HepG2 (cell line): Measurements from ENCODE around the gene CSNK1G3. TPM values are rescaled to one million over a fixed set of nuclear protein-coding genes. Genes with fewer than 3 reads are reported as not detected.

Experiments
- ATAC-seq: fragments of 200-7000 bp; cut with Tn5 transposase; 3 replicates; pipeline ENCODE4 v1.9.1; 2020; ENCODE audit warnings: mild to moderate bottlenecking, moderate library complexity
- BruUV-seq: library from RNA; stranded (reverse); fragments of 400-500 nt; replicated peaks from 2 replicates; lab custom pipeline; 2021; lab: Mats Ljungman, UMichigan
- CTCF ChIA-PET: fragments of 300-600 bp; formaldehyde crosslinking; extraction: SDS; loops from one replicate; lab custom pipeline; 2021; ENCODE audit warnings: low total read pairs, inconsistent platforms, low intra/inter-chr PET ratio; lab: Yijun Ruan, JAX
- POLR2A ChIA-PET: fragments of 350-600 bp; sonication (Branson Sonifier 250); formaldehyde crosslinking; loops from one replicate; lab custom pipeline; 2020; ENCODE audit warnings: antibody characterized with exemption, inconsistent platforms; lab: Yijun Ruan, JAX
- DNase-seq: peaks from one replicate; pipeline ENCODE4 v3.0.0-alpha.2; 2015; ENCODE audit warnings: low spot score
- FAIRE-seq: peaks from 3 replicates; lab custom pipeline; 2011; peaks lifted over from hg19 to GRCh38; lab: Jason Lieb, UNC
- H2AFZ ChIP-seq: one replicate; pipeline ENCODE4 v1.6.1; 2011; ENCODE audit warnings: low read length, inconsistent platforms
- H3K27ac ChIP-seq: fragments of 300-600 bp; 3 replicates; pipeline ENCODE4 v1.8.0; 2011; ENCODE audit warnings: mixed run types, mild to moderate bottlenecking, mixed read lengths, low read length, inconsistent platforms; ENCODE audit not compliant: insufficient read depth; ENCODE audit errors: extremely low read length
- H3K27me3 ChIP-seq, 2 experiments: fragments of 200-600 bp in 1 of 2; 2 replicates in 1 of 2; 3 replicates in 1 of 2; pipeline versions ENCODE4 v1.6.0 to v1.8.0; 2011; ENCODE audit warnings: low read length in 2 of 2, mild to moderate bottlenecking in 2 of 2, moderate library complexity in 2 of 2, inconsistent platforms in 1 of 2; ENCODE audit not compliant: insufficient read depth in 2 of 2, control insufficient read depth in 1 of 2
- H3K36me3 ChIP-seq, 2 experiments: fragments of 200-600 bp in 1 of 2; replicated peaks in 1 of 2; 2 replicates in 1 of 2; 3 replicates in 1 of 2; pipeline versions ENCODE4 v1.5.1 to v1.8.0; 2011; ENCODE audit warnings: low read length in 2 of 2, inconsistent platforms in 1 of 2; ENCODE audit not compliant: insufficient read depth in 2 of 2, control insufficient read depth in 1 of 2
- H3K4me1 ChIP-seq: 2 replicates; pipeline ENCODE4 v1.5.1; 2012; ENCODE audit warnings: low read length, inconsistent platforms; ENCODE audit not compliant: insufficient read depth
- H3K4me2 ChIP-seq: 2 replicates; pipeline ENCODE4 v1.6.0; 2011; ENCODE audit warnings: low read depth, low read length, inconsistent platforms
- H3K4me3 ChIP-seq, 3 experiments: fragments of 200-600 bp in 1 of 3; sonication (generic), shearing (Covaris generic) in 1 of 3; replicated peaks in 1 of 3; 2 replicates each; pipeline ENCODE4 v1.5.1; 2011 to 2016; ENCODE audit warnings: low read length in 3 of 3, inconsistent platforms in 2 of 3, low read depth in 2 of 3, mild to moderate bottlenecking in 2 of 3, control low read depth in 1 of 3, mixed read lengths in 1 of 3; ENCODE audit not compliant: insufficient read depth in 1 of 3
- H3K79me2 ChIP-seq: one replicate; pipeline ENCODE4 v1.6.1; 2011; ENCODE audit warnings: low read length, inconsistent platforms; ENCODE audit not compliant: insufficient read depth
- H3K9ac ChIP-seq: 2 replicates; pipeline ENCODE4 v1.6.0; 2011; ENCODE audit warnings: mild to moderate bottlenecking, low read depth, low read length, inconsistent platforms; ENCODE audit not compliant: insufficient read depth
- H3K9me3 ChIP-seq: 2 replicates; pipeline ENCODE4 v1.5.1; 2012; ENCODE audit warnings: mild to moderate bottlenecking, low read length
- H4K20me1 ChIP-seq: 2 replicates; pipeline ENCODE4 v1.6.0; 2011; ENCODE audit warnings: inconsistent platforms, mild to moderate bottlenecking, low read length, moderate library complexity; ENCODE audit not compliant: insufficient read depth
- BCLAF1 ChIP-seq: fragments of 450-650 bp; IDR thresholded peaks from 2 replicates; pipeline ENCODE4 v1.6.1; 2017; ENCODE audit warnings: mild to moderate bottlenecking
- CREB3 ChIP-seq: sonication (generic); formaldehyde crosslinking; IDR thresholded peaks from 2 replicates; pipeline ENCODE4 v1.5.0; 2020; ENCODE audit warnings: missing genetic modification reagents
- DBP ChIP-seq: sonication (generic); formaldehyde crosslinking; IDR thresholded peaks from 2 replicates; pipeline ENCODE4 v1.4.0; 2020; ENCODE audit warnings: missing genetic modification reagents; ENCODE audit errors: not compliant biosample characterization
- KLF9 ChIP-seq: IDR thresholded peaks from 2 replicates; pipeline ENCODE4 v1.6.1; 2016; ENCODE audit warnings: low read depth
- MAFF ChIP-seq: IDR thresholded peaks from 2 replicates; pipeline ENCODE4 v1.6.1; 2011; ENCODE audit warnings: low read depth, low read length, improper control_type of control experiment
- MAFK ChIP-seq, 2 experiments: IDR thresholded peaks in 1 of 2; conservative IDR thresholded peaks in 1 of 2; 2 replicates each; pipeline ENCODE4 v1.6.1; 2011; ENCODE audit warnings: improper control_type of control experiment in 2 of 2, low read length in 2 of 2
- MBD4 ChIP-seq: IDR thresholded peaks from 2 replicates; pipeline ENCODE4 v1.6.1; 2012; ENCODE audit warnings: low read length, inconsistent platforms, borderline replicate concordance
- NFIB ChIP-seq: sonication (generic); formaldehyde crosslinking; IDR thresholded peaks from 2 replicates; pipeline ENCODE4 v1.9.0; 2021; ENCODE audit warnings: missing genetic modification reagents, mild to moderate bottlenecking, borderline replicate concordance
- POLR2G ChIP-seq: fragments of 200-400 bp; formaldehyde crosslinking; IDR thresholded peaks from 2 replicates; pipeline ENCODE4 v1.6.1; 2018; ENCODE audit warnings: mild to moderate bottlenecking, low read depth, low read length, moderate library complexity
- RXRB ChIP-seq: IDR thresholded peaks from 2 replicates; pipeline ENCODE4 v1.6.1; 2016; ENCODE audit warnings: borderline replicate concordance, missing genetic modification reagents, missing compliant biosample characterization
- WIZ ChIP-seq: sonication (generic); formaldehyde crosslinking; IDR thresholded peaks from 2 replicates; pipeline ENCODE4 v1.5.1; 2020; ENCODE audit warnings: mild to moderate bottlenecking, missing genetic modification reagents
- ZMAT3 ChIP-seq: sonication (generic); formaldehyde crosslinking; conservative IDR thresholded peaks from 2 replicates; pipeline ENCODE4 v1.7.0; 2021; ENCODE audit warnings: missing genetic modification reagents
- ZNF143 ChIP-seq: sonication (generic); formaldehyde crosslinking; IDR thresholded peaks from 2 replicates; pipeline ENCODE4 v1.4.0; 2020; ENCODE audit warnings: missing genetic modification reagents
- ZNF430 ChIP-seq: sonication (generic); formaldehyde crosslinking; IDR thresholded peaks from 2 replicates; pipeline ENCODE4 v1.9.0; 2021; ENCODE audit warnings: mild to moderate bottlenecking, missing genetic modification reagents
- ZSCAN21 ChIP-seq: sonication (generic); formaldehyde crosslinking; IDR thresholded peaks from 2 replicates; pipeline ENCODE4 v1.8.0; 2022; ENCODE audit warnings: mild to moderate bottlenecking, missing genetic modification reagents, moderate library complexity, borderline replicate concordance
- ZSCAN30 ChIP-seq: sonication (generic); formaldehyde crosslinking; IDR thresholded peaks from 2 replicates; pipeline ENCODE4 v1.5.0; 2020; ENCODE audit warnings: mild to moderate bottlenecking, missing genetic modification reagents
- WGBS: methylation state at CpG from one replicate; pipeline ENCODE4 v1.1.6; 2017; ENCODE audit warnings: low lambda C conversion rate; 5-methylcytosine and 5-hydroxymethylcytosine counted together
- in situ Hi-C: cut with HindIII; loops from 2 replicates; pipeline ENCODE4 v1.10.0; 2017; ENCODE audit warnings: low pct_unique_long_range_greater_than_20kb; ENCODE audit not compliant: extremely low pct_ligation_motif_present
- intact Hi-C: fragments of 100-400 bp; cut with micrococcal nuclease; formaldehyde crosslinking; loops from one replicate; pipeline ENCODE4 v1.10.0; 2022; ENCODE audit not compliant: unreplicated experiment
- polyA plus RNA-seq, 8 experiments: library from polyadenylated mRNA; depleted of rRNA in 3 of 8; stranded (reverse) in 7 of 8; unstranded in 1 of 8; fragments of >200 nt; fragmentation: Illumina TruSeq in 4 of 8; extraction: Trizol in 4 of 8; gene quantifications; 2 replicates each; pipeline versions ENCODE4 v1.2.1 to v1.2.3, GENCODE V29; 2011 to 2016; ENCODE audit warnings: low read depth in 4 of 8, missing spikeins in 1 of 8, mixed read lengths in 1 of 8; ENCODE audit not compliant: insufficient read depth in 1 of 8
- total RNA-seq, 5 experiments: library from RNA; depleted of rRNA; stranded (reverse); fragments of >200 nt; fragmentation: Illumina TruSeq; extraction: Trizol; gene quantifications; 2 replicates each; pipeline ENCODE4 v1.2.3, GENCODE V29; 2016; ENCODE audit warnings: low read depth in 1 of 5

The CSNK1G3 gene
- total and polyA plus RNA-seq, 2 of the 13 experiments (the other 11 are each of a cell fraction or from before 2014, with no cell fraction given) = 11.3 to 31.5 TPM

GRCh38 chr5:123535648-123536047 lies 23.7 kb downstream of the CSNK1G3 start:
- H3K79me2 ChIP-seq = peaks cover 49% of the 10 kb centered on the region
- 96% methylated on average over 1 of the region's 1 CpG for WGBS
- ChIA-PET CTCF (no interaction called here), POLR2A (no interaction called here)
- intact Hi-C loops = no loop called here
- no peak overlapping the region for H3K4me2 ChIP-seq
- H3K36me3 ChIP-seq = no peaks in the 10 kb centered on the region
- H3K27ac ChIP-seq = no peak overlapping the region
- H3K9ac ChIP-seq = no peak overlapping the region
- H3K4me1 ChIP-seq = no peaks in the 10 kb centered on the region
- no peak overlapping the region for H3K4me3 ChIP-seq
- H3K9me3 ChIP-seq = no peaks in the 10 kb centered on the region
- no peak for FAIRE-seq
- no peak for TF ChIP-seq RXRB (CRISPR knock-in tag)
- TF ChIP-seq MAFF = peak; percentile 69
- peak; percentile 58 to 82 for TF ChIP-seq MAFK (conservative IDR thresholded peaks at IDR 0.05 in 1 of 2, IDR thresholded peaks at IDR 0.05 in 1 of 2; ENCODE audit: low read length in 2 of 2)
- TF ChIP-seq POLR2G = no peak
- no peak for TF ChIP-seq NFIB
- TF ChIP-seq CREB3 (CRISPR knock-in tag) = no peak
- no peak for ATAC-seq
- in situ Hi-C loops = no loop called here
- no peak overlapping the region for H2AFZ ChIP-seq
- no peaks in the 10 kb centered on the region for H4K20me1 ChIP-seq
- DNase-seq = no peak
- H3K27me3 ChIP-seq = no peaks in the 10 kb centered on the region
- BruUV-seq = no TSS peak

- Histone ChIP-seq H4K20me1 (no peaks in the 10 kb centered on the region), H3K4me2 (no peak overlapping the region), H2AFZ (no peak overlapping the region), H3K36me3 (no peaks in the 10 kb centered on the region), H3K9ac (no peak overlapping the region), H3K9me3 (no peaks in the 10 kb centered on the region), H3K4me3 (no peak overlapping the region), H3K4me1 (no peaks in the 10 kb centered on the region), H3K79me2 (peaks cover 51% of the 10 kb centered on the region), H3K27ac (no peak overlapping the region), H3K27me3 (no peaks in the 10 kb centered on the region)
- no peak for DNase-seq
- BruUV-seq = no TSS peak
- ChIA-PET POLR2A (no interaction called here), CTCF (no interaction called here)
- no peak for FAIRE-seq
- no peak for ATAC-seq
- in situ Hi-C loops = no loop called here
- intact Hi-C loops = no loop called here
- TF ChIP-seq ZSCAN30 (CRISPR knock-in tag) (no peak), WIZ (CRISPR knock-in tag) (no peak), DBP (no peak), ZSCAN21 (CRISPR knock-in tag) (no peak), KLF9 (CRISPR knock-in tag) (no peak), ZNF143 (CRISPR knock-in tag) (no peak), ZNF430 (CRISPR knock-in tag) (no peak), MBD4 (no peak), BCLAF1 (no peak), ZMAT3 (no peak)
- TF ChIP-seq, all 625 proteins: peak for 0
- 95% methylated on average over 2 of the region's 2 CpGs for WGBS
Observed at GRCh38 chr5:123537256-123537655, 25.3 kb downstream of the CSNK1G3 start.
